Stimulated activated CD4-positive, alpha-beta T cell treated with anti-CD3 and anti-CD28 coated beads, Interleukin-1b, Interleukin-23, amount 100 ng/mL, for 24 hours (primary cell): ENCODE measurements around the gene WIPF2.
"Not testable (repeated sequence)": the region's sequence is repeated elsewhere in the genome, so short reads cannot be mapped to it uniquely, and the experiment has no call there.

Experiments used
- DNase-seq, 4 experiments: peaks; one replicate each; pipeline ENCODE4 v3.0.0-alpha.2; 2020; ENCODE audit warnings: low read depth in 4 of 4, low spot score in 1 of 4

WIPF2 gene

GRCh38 chr17:40293363-40293762 lies 74.3 kb downstream of the WIPF2 start:
- DNase-seq, result no peak

- no peak for DNase-seq
Observed at GRCh38 chr17:40295488-40296436, 76.7 kb downstream of the WIPF2 start.

GRCh38 chr17:40297511-40297910 lies 78.4 kb downstream of the WIPF2 start:
- no peak for DNase-seq

- no peak for DNase-seq
Observed at GRCh38 chr17:40298726-40299125, 79.6 kb downstream of the WIPF2 start.

GRCh38 chr17:40299159-40299757 lies 80.2 kb downstream of the WIPF2 start:
- not testable (repeated sequence) for DNase-seq

GRCh38 chr17:40301315-40301714 lies 82.2 kb downstream of the WIPF2 start:
- no peak for DNase-seq

GRCh38 chr17:40303009-40303657 lies 84.0 kb downstream of the WIPF2 start:
- no peak for DNase-seq

- no peak for DNase-seq
Observed at GRCh38 chr17:40303708-40304551, 84.8 kb downstream of the WIPF2 start.

- not testable (repeated sequence) for DNase-seq
Observed at GRCh38 chr17:40304552-40304863, 85.4 kb downstream of the WIPF2 start.

GRCh38 chr17:40304866-40305265 lies 85.8 kb downstream of the WIPF2 start:
- not testable (repeated sequence) for DNase-seq

GRCh38 chr17:40306395-40306794 lies 87.3 kb downstream of the WIPF2 start:
- no peak for DNase-seq

GRCh38 chr17:40307001-40307730 lies 88.1 kb downstream of the WIPF2 start:
- no peak for DNase-seq

GRCh38 chr17:40307740-40308239 lies 88.7 kb downstream of the WIPF2 start:
- DNase-seq, result no peak

GRCh38 chr17:40309031-40309948 lies 90.2 kb downstream of the WIPF2 start, which contains the start of gene RARA:
RARA (plus strand) TSS chr17:40309180; CDS start chr17:40331219, 22,039 bp downstream.
- no peak for DNase-seq

- DNase-seq, result no peak
Observed at GRCh38 chr17:40309949-40310510, 90.9 kb downstream of the WIPF2 start.

GRCh38 chr17:40310882-40311391 lies 91.8 kb downstream of the WIPF2 start:
- no peak for DNase-seq

- no peak for DNase-seq
Observed at GRCh38 chr17:40311575-40311974, 92.5 kb downstream of the WIPF2 start.

GRCh38 chr17:40312131-40312731 lies 93.1 kb downstream of the WIPF2 start:
- DNase-seq, result no peak
